ENCODE measurements around the gene ILKAP. TPM values are rescaled to one million over a fixed set of nuclear protein-coding genes. Genes with fewer than 3 reads are reported as not detected.

Gene ILKAP
- total RNA-seq, 1 experiment from 2014 or later, result 59.6 TPM

GRCh38 chr2:238165288-238165921 lies 38.1 kb downstream of the ILKAP start:
- no peak for TF ChIP-seq CTCF (IDR thresholded peaks at IDR 0.05; ENCODE audit: unreplicated experiment)

GRCh38 chr2:238164906-238165287 lies 38.6 kb downstream of the ILKAP start:
- Mint-ChIP-seq H3K27me3 (ENCODE audit: insufficient read depth, unreplicated experiment) (no peaks in the 10 kb centered on the region), H3K4me3 (ENCODE audit: unreplicated experiment) (no peak overlapping the region), H3K27ac (ENCODE audit: low read depth, unreplicated experiment) (no peak overlapping the region), H3K9me3 (ENCODE audit: unreplicated experiment) (no peaks in the 10 kb centered on the region), H3K36me3 (ENCODE audit: insufficient read depth, unreplicated experiment) (peaks cover 21% of the 10 kb centered on the region), H3K4me1 (ENCODE audit: insufficient read depth, unreplicated experiment) (peaks cover 11% of the 10 kb centered on the region)
- intact Hi-C loops (cut with micrococcal nuclease), result no loop called here
- CTCF ChIA-PET, result no interaction called here
- BruUV-seq (replicated peaks), result no TSS peak
- no peak for DNase-seq (ENCODE audit: unreplicated experiment)
- no peak for TF ChIP-seq CTCF (IDR thresholded peaks at IDR 0.05; ENCODE audit: unreplicated experiment)
- POLR2A ChIA-PET, result no interaction called here

More at GRCh38 chr2:238165288-238165921, 38.1 kb downstream of the ILKAP start:
- Mint-ChIP-seq H3K36me3 (ENCODE audit: insufficient read depth, unreplicated experiment) (peaks cover 26% of the 10 kb centered on the region), H3K4me1 (ENCODE audit: insufficient read depth, unreplicated experiment) (peaks cover 16% of the 10 kb centered on the region), H3K4me3 (ENCODE audit: unreplicated experiment) (no peak overlapping the region), H3K27ac (ENCODE audit: low read depth, unreplicated experiment) (no peak overlapping the region), H3K27me3 (ENCODE audit: insufficient read depth, unreplicated experiment) (no peaks in the 10 kb centered on the region), H3K9me3 (ENCODE audit: unreplicated experiment) (no peaks in the 10 kb centered on the region)
- no TSS peak for BruUV-seq (replicated peaks)
- DNase-seq (ENCODE audit: unreplicated experiment), result no peak
- ChIA-PET CTCF (interaction anchor here (0.6 kb wide), 1 partner anchor 122 kb away, joined by 3 read pairs; no protein-coding TSS in a partner anchor), POLR2A (no interaction called here)
- intact Hi-C loops (cut with micrococcal nuclease), result no loop called here

- no peak for TF ChIP-seq CTCF (IDR thresholded peaks at IDR 0.05; ENCODE audit: unreplicated experiment)
- Mint-ChIP-seq H3K9me3 (ENCODE audit: unreplicated experiment) (no peaks in the 10 kb centered on the region), H3K27ac (ENCODE audit: low read depth, unreplicated experiment) (no peak overlapping the region), H3K27me3 (ENCODE audit: insufficient read depth, unreplicated experiment) (no peaks in the 10 kb centered on the region), H3K4me3 (ENCODE audit: unreplicated experiment) (no peak overlapping the region), H3K4me1 (ENCODE audit: insufficient read depth, unreplicated experiment) (peaks cover 5% of the 10 kb centered on the region), H3K36me3 (ENCODE audit: insufficient read depth, unreplicated experiment) (peaks cover 14% of the 10 kb centered on the region)
- ChIA-PET POLR2A (no interaction called here), CTCF (no interaction called here)
- DNase-seq (ENCODE audit: unreplicated experiment), result no peak
- intact Hi-C loops (cut with micrococcal nuclease), result no loop called here
- no TSS peak for BruUV-seq (replicated peaks)
Observed at GRCh38 chr2:238163481-238164198, 39.9 kb downstream of the ILKAP start.

GRCh38 chr2:238162846-238163441 lies 40.6 kb downstream of the ILKAP start:
- peaks cover 5% of the 10 kb centered on the region for H3K4me1 Mint-ChIP-seq (ENCODE audit: insufficient read depth, unreplicated experiment)
- no peak for TF ChIP-seq CTCF (IDR thresholded peaks at IDR 0.05; ENCODE audit: unreplicated experiment)
- CTCF ChIA-PET, result interaction anchor here (0.9 kb wide), 1 partner anchor 38 kb away, joined by 4 read pairs; no protein-coding TSS in a partner anchor
- no peaks in the 10 kb centered on the region for H3K9me3 Mint-ChIP-seq (ENCODE audit: unreplicated experiment)
- no peak for DNase-seq (ENCODE audit: unreplicated experiment)
- intact Hi-C loops (cut with micrococcal nuclease), result no loop called here
- peaks cover 7% of the 10 kb centered on the region for H3K36me3 Mint-ChIP-seq (ENCODE audit: insufficient read depth, unreplicated experiment)
- POLR2A ChIA-PET, result no interaction called here
- BruUV-seq (replicated peaks), result no TSS peak
- H3K4me3 Mint-ChIP-seq (ENCODE audit: unreplicated experiment), result no peak overlapping the region
- H3K27ac Mint-ChIP-seq (ENCODE audit: low read depth, unreplicated experiment), result no peak overlapping the region
- H3K27me3 Mint-ChIP-seq (ENCODE audit: insufficient read depth, unreplicated experiment), result no peaks in the 10 kb centered on the region

All from MCF 10A (cell line).